H9 (cell line): Measurements from ENCODE around the gene SLC22A15. TPM values are rescaled to one million over a fixed set of nuclear protein-coding genes. Genes with fewer than 3 reads are reported as not detected.

Experiments used
- DNase-seq: peaks from one replicate; pipeline ENCODE4 v3.0.0-alpha.2; 2017
- H2AFZ ChIP-seq: one replicate; pipeline ENCODE4 v1.6.1; 2013; ENCODE audit warnings: mild to moderate bottlenecking, low read length, control low read depth, moderate library complexity
- H2AK5ac ChIP-seq: 2 replicates; pipeline ENCODE4 v1.6.1; 2013; ENCODE audit warnings: low read length, control low read depth, mixed read lengths; ENCODE audit not compliant: insufficient read length
- H2BK120ac ChIP-seq: one replicate; pipeline ENCODE4 v1.6.1; 2013; ENCODE audit warnings: low read depth, mild to moderate bottlenecking, low read length, control low read depth, inconsistent platforms; ENCODE audit not compliant: poor library complexity, severe bottlenecking
- H2BK12ac ChIP-seq: 2 replicates; pipeline ENCODE4 v1.6.1; 2013; ENCODE audit warnings: low read length, control low read depth, mixed read lengths, low read depth; ENCODE audit not compliant: insufficient read length
- H2BK15ac ChIP-seq: 2 replicates; pipeline ENCODE4 v1.6.1; 2013; ENCODE audit warnings: low read depth, low read length, control low read depth
- H2BK20ac ChIP-seq: one replicate; pipeline ENCODE4 v1.6.1; 2013; ENCODE audit warnings: low read depth, mild to moderate bottlenecking, low read length, control low read depth, inconsistent platforms; ENCODE audit not compliant: poor library complexity, severe bottlenecking
- H2BK5ac ChIP-seq: 2 replicates; pipeline ENCODE4 v1.6.1; 2013; ENCODE audit warnings: low read length, control low read depth, mixed read lengths; ENCODE audit not compliant: insufficient read length
- H3K14ac ChIP-seq: 2 replicates; pipeline ENCODE4 v1.6.1; 2013; ENCODE audit warnings: low read length, control low read depth; ENCODE audit not compliant: insufficient read depth
- H3K18ac ChIP-seq: 2 replicates; pipeline ENCODE4 v1.6.1; 2013; ENCODE audit warnings: low read depth, mild to moderate bottlenecking, mixed read lengths, low read length, control low read depth; ENCODE audit not compliant: insufficient read length
- H3K23ac ChIP-seq: 2 replicates; pipeline ENCODE4 v1.6.1; 2013; ENCODE audit warnings: low read length, control low read depth, mixed read lengths, low read depth; ENCODE audit not compliant: insufficient read length
- H3K23me2 ChIP-seq: 2 replicates; pipeline ENCODE4 v1.6.1; 2013; ENCODE audit warnings: low read depth, mild to moderate bottlenecking, mixed read lengths, low read length, control low read depth; ENCODE audit not compliant: insufficient read length, poor library complexity, severe bottlenecking
- H3K27ac ChIP-seq: 2 replicates; pipeline ENCODE4 v1.5.1; 2013; ENCODE audit warnings: low read length, control low read depth, mixed read lengths, low read depth; ENCODE audit not compliant: insufficient read length
- H3K27me3 ChIP-seq: 2 replicates; pipeline ENCODE4 v1.6.1; 2013; ENCODE audit warnings: low read length, control low read depth, inconsistent platforms; ENCODE audit not compliant: insufficient read depth
- H3K4ac ChIP-seq: 2 replicates; pipeline ENCODE4 v1.6.1; 2013; ENCODE audit warnings: low read depth, mild to moderate bottlenecking, control low read depth, inconsistent platforms, low read length, moderate library complexity
- H3K4me1 ChIP-seq: 2 replicates; pipeline ENCODE4 v1.6.1; 2013; ENCODE audit warnings: low read length, control low read depth, inconsistent platforms; ENCODE audit not compliant: insufficient read depth
- H3K4me2 ChIP-seq: 2 replicates; pipeline ENCODE4 v1.6.1; 2013; ENCODE audit warnings: low read length, control low read depth, mixed read lengths; ENCODE audit not compliant: insufficient read length, insufficient read depth
- H3K56ac ChIP-seq: 2 replicates; pipeline ENCODE4 v1.6.1; 2013; ENCODE audit warnings: low read depth, mild to moderate bottlenecking, mixed read lengths, low read length, control low read depth; ENCODE audit not compliant: insufficient read length
- H3K79me1 ChIP-seq: 2 replicates; pipeline ENCODE4 v1.6.1; 2013; ENCODE audit warnings: low read depth, mild to moderate bottlenecking, moderate library complexity, low read length, control low read depth, inconsistent platforms; ENCODE audit not compliant: insufficient read depth, poor library complexity, severe bottlenecking
- H3K79me2 ChIP-seq: 2 replicates; pipeline ENCODE4 v1.6.1; 2013; ENCODE audit warnings: low read length, control low read depth, inconsistent platforms; ENCODE audit not compliant: insufficient read depth
- H3K9ac ChIP-seq: 2 replicates; pipeline ENCODE4 v1.6.1; 2013; ENCODE audit warnings: low read length, control low read depth, mixed read lengths; ENCODE audit not compliant: insufficient read length; ENCODE audit errors: extremely low read depth
- H3K9me3 ChIP-seq: one replicate; pipeline ENCODE4 v1.6.1; 2013; ENCODE audit warnings: low read depth, low read length, inconsistent platforms; ENCODE audit not compliant: control insufficient read depth
- H3T11ph ChIP-seq: one replicate; pipeline ENCODE4 v1.6.1; 2013; ENCODE audit warnings: mild to moderate bottlenecking, low read length, control low read depth, inconsistent platforms
- H4K20me1 ChIP-seq: one replicate; pipeline ENCODE4 v1.6.1; 2013; ENCODE audit not compliant: control insufficient read depth, insufficient read length, insufficient read depth
- H4K5ac ChIP-seq: 2 replicates; pipeline ENCODE4 v1.6.1; 2013; ENCODE audit warnings: low read depth, mild to moderate bottlenecking, mixed read lengths, low read length, control low read depth; ENCODE audit not compliant: insufficient read length
- H4K8ac ChIP-seq: replicated peaks from 2 replicates; pipeline ENCODE4 v1.6.1; 2013; ENCODE audit warnings: low read length, control low read depth, mixed read lengths, low read depth; ENCODE audit not compliant: insufficient read length
- H4K91ac ChIP-seq: 2 replicates; pipeline ENCODE4 v1.6.1; 2013; ENCODE audit warnings: low read depth, mild to moderate bottlenecking, moderate library complexity, mixed read lengths, low read length, control low read depth; ENCODE audit not compliant: insufficient read length
- H3K27ac Mint-ChIP-seq, 3 experiments: 2 replicates in 2 of 3; 3 replicates in 1 of 3; pipeline ENCODE4 v1.8.0; 2020 to 2021; ENCODE audit warnings: mixed read lengths in 3 of 3, mild to moderate bottlenecking in 1 of 3, moderate library complexity in 1 of 3
- H3K27me3 Mint-ChIP-seq: 2 replicates; pipeline ENCODE4 v1.8.0; 2021; ENCODE audit warnings: low read depth, mild to moderate bottlenecking, moderate library complexity, mixed read lengths
- H3K36me3 Mint-ChIP-seq, 3 experiments: 2 replicates in 2 of 3; 3 replicates in 1 of 3; pipeline ENCODE4 v1.8.0; 2020 to 2021; ENCODE audit warnings: low read depth in 3 of 3, mixed read lengths in 3 of 3; ENCODE audit not compliant: insufficient read depth in 1 of 3
- H3K4me1 Mint-ChIP-seq, 2 experiments: 2 replicates each; pipeline ENCODE4 v1.8.0; 2020; ENCODE audit warnings: mixed read lengths in 2 of 2
- H3K4me3 Mint-ChIP-seq, 2 experiments: 2 replicates in 1 of 2; 3 replicates in 1 of 2; pipeline ENCODE4 v1.8.0; 2020 to 2021; ENCODE audit warnings: mild to moderate bottlenecking in 2 of 2, mixed read lengths in 2 of 2, moderate library complexity in 1 of 2
- H3K9me3 Mint-ChIP-seq, 2 experiments: 2 replicates in 1 of 2; 3 replicates in 1 of 2; pipeline ENCODE4 v1.8.0; 2020; ENCODE audit warnings: mild to moderate bottlenecking in 2 of 2, mixed read lengths in 2 of 2, moderate library complexity in 1 of 2
- WGBS: extraction: QIAGEN DNeasy Blood & Tissue Kit; methylation state at CpG from one replicate; pipeline ENCODE4 v1.1.7; 2013; ENCODE audit warnings: missing lambda C conversion rate, low lambda C conversion rate, mixed read lengths; ENCODE audit not compliant: insufficient read length; ENCODE audit errors: extremely low coverage; 5-methylcytosine and 5-hydroxymethylcytosine counted together
- total RNA-seq: library from RNA; stranded (reverse); gene quantifications from 2 replicates; pipeline ENCODE4 v1.2.1, GENCODE V29; 2021
- TF ChIP-seq, protein P1 (sequence below): fragments of 200-600 bp; sonication (generic); conservative IDR thresholded peaks from 3 replicates; pipeline ENCODE4 v1.8.0; 2021; ENCODE audit warnings: antibody characterized with exemption, mild to moderate bottlenecking

SLC22A15 gene
- total RNA-seq, 1 experiment from 2014 or later: 3.2 TPM

DNA sequence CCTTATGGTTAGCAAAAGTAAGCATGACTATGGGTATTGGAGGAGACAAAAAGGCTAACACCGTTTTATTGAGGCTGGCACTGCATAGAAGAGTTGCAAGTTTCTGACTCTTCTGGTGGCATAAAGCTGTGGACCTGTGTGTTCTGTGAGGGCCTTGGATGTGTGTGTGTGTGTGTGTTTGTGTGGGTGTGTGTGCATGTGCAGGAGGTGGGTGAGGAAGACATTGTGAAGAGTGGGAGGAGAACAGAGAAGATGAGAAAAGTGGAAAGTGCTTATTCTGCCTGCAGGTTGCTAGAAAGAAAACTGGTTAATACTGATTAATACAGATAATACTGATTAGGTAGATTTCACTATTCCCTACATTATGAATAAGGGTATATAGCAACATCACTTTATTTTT lies 12.6 kb downstream of the SLC22A15 start:
- Histone ChIP-seq H3K9me3 (no peaks in the 10 kb centered on the region), H3K23ac (no peak overlapping the region), H3K79me1 (peaks cover 2% of the 10 kb centered on the region), H2BK120ac (no peak overlapping the region), H4K20me1 (no peaks in the 10 kb centered on the region), H3K4ac (no peak overlapping the region), H3K14ac (no peak overlapping the region), H3K23me2 (no peaks in the 10 kb centered on the region), H2AK5ac (no peak overlapping the region), H2BK15ac (no peak overlapping the region), H4K91ac (no peak overlapping the region), H3K56ac (no peak overlapping the region), H3K79me2 (no peaks in the 10 kb centered on the region), H3K4me1 (no peaks in the 10 kb centered on the region), H4K8ac (no peak overlapping the region), H3K27ac (no peak overlapping the region), H2AFZ (no peak overlapping the region), H2BK20ac (no peak overlapping the region), H3K4me2 (no peak overlapping the region), H3T11ph (no peak overlapping the region), H3K9ac (no peak overlapping the region), H2BK5ac (no peak overlapping the region), H3K27me3 (no peaks in the 10 kb centered on the region), H2BK12ac (no peak overlapping the region), H3K18ac (no peak overlapping the region), H4K5ac (no peak overlapping the region)
- Mint-ChIP-seq H3K27ac (peak overlapping the region in 1 of 3 experiments; percentile 51; a peak in 1 of 7 replicates), H3K4me1 (no peaks in the 10 kb centered on the region; a peak in 2 of 4 replicates), H3K4me3 (no peak overlapping the region), H3K36me3 (peaks cover 0 to 9% (median 0%) of the 10 kb centered on the region in 3 experiments; a peak in 3 of 7 replicates), H3K27me3 (no peaks in the 10 kb centered on the region), H3K9me3 (no peaks in the 10 kb centered on the region)
- WGBS: no CpG with 5 or more reads among the region's 1 CpG
- TF ChIP-seq, protein P1, sequence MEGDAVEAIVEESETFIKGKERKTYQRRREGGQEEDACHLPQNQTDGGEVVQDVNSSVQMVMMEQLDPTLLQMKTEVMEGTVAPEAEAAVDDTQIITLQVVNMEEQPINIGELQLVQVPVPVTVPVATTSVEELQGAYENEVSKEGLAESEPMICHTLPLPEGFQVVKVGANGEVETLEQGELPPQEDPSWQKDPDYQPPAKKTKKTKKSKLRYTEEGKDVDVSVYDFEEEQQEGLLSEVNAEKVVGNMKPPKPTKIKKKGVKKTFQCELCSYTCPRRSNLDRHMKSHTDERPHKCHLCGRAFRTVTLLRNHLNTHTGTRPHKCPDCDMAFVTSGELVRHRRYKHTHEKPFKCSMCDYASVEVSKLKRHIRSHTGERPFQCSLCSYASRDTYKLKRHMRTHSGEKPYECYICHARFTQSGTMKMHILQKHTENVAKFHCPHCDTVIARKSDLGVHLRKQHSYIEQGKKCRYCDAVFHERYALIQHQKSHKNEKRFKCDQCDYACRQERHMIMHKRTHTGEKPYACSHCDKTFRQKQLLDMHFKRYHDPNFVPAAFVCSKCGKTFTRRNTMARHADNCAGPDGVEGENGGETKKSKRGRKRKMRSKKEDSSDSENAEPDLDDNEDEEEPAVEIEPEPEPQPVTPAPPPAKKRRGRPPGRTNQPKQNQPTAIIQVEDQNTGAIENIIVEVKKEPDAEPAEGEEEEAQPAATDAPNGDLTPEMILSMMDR: no peak
- DNase-seq: no peak
